Mucosa of descending colon (tissue), 3 donors: ENCODE results near the gene ARL6. TPM values are rescaled to one million over a fixed set of nuclear protein-coding genes. Genes with fewer than 3 reads are reported as not detected.

Experiments used
- ATAC-seq: fragments of 200-7000 bp; cut with Tn5 transposase; one replicate; pipeline ENCODE4 v1.9.1; 2020; ENCODE audit warnings: mild to moderate bottlenecking, moderate library complexity
- DNase-seq, 3 donors: peaks; one replicate each; pipeline ENCODE4 v3.0.0-alpha.2; 2020
- H3K36me3 ChIP-seq: fragments of 200-600 bp; one replicate; pipeline ENCODE4 v1.8.0; 2021; ENCODE audit warnings: low read depth, mild to moderate bottlenecking
- H3K4me1 ChIP-seq: fragments of 200-600 bp; one replicate; pipeline ENCODE4 v1.8.0; 2021; ENCODE audit warnings: low read depth, mild to moderate bottlenecking
- H3K4me3 ChIP-seq: fragments of 200-600 bp; one replicate; pipeline ENCODE4 v1.8.0; 2021; ENCODE audit warnings: mild to moderate bottlenecking
- H3K9me3 ChIP-seq: fragments of 200-600 bp; one replicate; pipeline ENCODE4 v1.8.0; 2021; ENCODE audit warnings: mild to moderate bottlenecking
- CTCF ChIP-seq: fragments of 200-600 bp; IDR thresholded peaks from one replicate; pipeline ENCODE4 v1.8.0; 2022; ENCODE audit warnings: antibody characterized with exemption, mild to moderate bottlenecking
- intact Hi-C, 2 donors: fragments of 100-400 bp; cut with DNase I in 1 of 2; cut with micrococcal nuclease in 1 of 2; formaldehyde crosslinking; loops; one replicate each; pipeline versions ENCODE4 v1.11.0 to v1.11.1; 2022; cut with DNase I, micrococcal nuclease
- total RNA-seq, 3 donors: library from RNA; stranded (reverse); fragmentation: NEBNext Ultra II Directional in 2 of 3; extraction: Animal tissue kit (Norgen Biotek cat#: 25700) in 2 of 3; gene quantifications; one replicate each; pipeline versions ENCODE4 v1.2.1 to v1.2.4, GENCODE V29; 2021 to 2023
- donor health status: DM: no; HTN: no; CAD: no; lungs with moderate emphysema.
- donor health status: DM: no; HTN: no; CAD: no.
- donor health status: DM: no; HTN: yes; CAD: no.

ARL6 gene
- total RNA-seq, 3 donors from 2014 or later = 2.2 to 6.5 (median 3.7) TPM

DNA sequence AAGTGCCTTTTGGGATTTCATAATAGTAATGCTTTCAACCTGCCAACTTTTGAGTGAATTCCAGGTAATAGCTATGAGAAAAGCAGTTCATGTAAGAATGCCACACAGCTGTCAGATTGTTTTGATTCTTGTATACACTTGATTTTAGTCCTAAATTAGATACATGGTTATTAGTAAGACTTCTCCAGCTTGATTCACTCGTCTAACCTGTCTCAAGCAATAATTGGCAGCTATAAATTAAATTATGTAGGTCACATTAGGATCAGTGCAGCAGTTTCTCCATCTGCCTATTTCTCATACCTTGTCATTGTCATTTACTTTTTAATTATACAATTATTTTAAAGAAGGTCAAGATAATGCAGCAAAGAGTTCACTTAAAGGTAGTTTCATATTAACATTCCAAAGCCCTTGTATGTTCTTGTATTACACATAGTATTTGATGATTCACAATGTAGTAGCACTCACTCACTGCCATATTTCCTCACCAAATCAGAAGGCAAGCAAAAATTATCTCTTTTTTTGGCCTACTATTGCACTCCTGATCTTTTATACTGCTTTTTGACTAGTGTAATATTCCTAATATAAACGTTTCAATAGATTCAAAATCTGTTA lies 46.3 kb downstream of the ARL6 start:
- ATAC-seq = no peak
- intact Hi-C loops = no loop called here

DNA sequence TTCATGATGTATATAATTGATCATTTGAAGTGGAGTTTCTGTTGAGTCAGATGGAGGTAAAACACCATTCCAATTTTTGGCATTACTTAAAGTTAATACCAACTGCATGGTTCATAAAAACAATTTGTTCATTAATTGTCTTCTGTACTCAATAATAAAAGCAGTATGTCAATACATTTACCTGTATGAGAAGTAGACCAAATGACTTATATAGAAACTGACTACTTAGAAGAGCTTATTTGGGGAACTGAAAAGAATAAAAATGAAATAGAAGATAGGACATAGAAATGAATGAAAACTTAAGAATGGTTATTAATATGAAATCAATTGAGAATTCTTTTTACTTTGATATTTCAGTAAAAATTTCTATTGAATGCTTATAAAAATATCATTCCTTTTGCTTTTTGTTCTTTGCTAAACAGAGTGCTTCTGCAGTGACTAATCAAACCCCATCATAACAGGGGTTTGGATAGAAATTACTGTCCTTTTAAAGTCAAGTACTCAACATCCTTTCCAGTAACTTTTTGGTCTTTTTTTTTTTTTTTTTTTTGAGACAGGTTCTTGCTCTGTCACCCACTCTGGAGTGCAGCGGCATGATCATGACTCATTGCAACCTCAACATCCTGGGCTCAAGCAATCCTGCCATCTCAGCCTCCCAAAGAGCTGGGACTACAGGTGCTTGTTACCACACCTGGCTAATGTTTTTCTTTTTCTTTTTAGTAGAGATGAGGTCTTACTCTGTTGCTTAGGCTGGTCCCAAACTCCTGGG lies 50.8 kb downstream of the ARL6 start:
- intact Hi-C loops = no loop called here
- TF ChIP-seq CTCF = no peak
- H3K4me3 ChIP-seq = no peak overlapping the region
- DNase-seq (no peak), ATAC-seq (no peak)
- H3K4me1 ChIP-seq = no peaks in the 10 kb centered on the region
- H3K36me3 ChIP-seq = no peaks in the 10 kb centered on the region
- H3K9me3 ChIP-seq = no peaks in the 10 kb centered on the region

More for the DNA sequence above, 46.3 kb downstream of the ARL6 start:
- Histone ChIP-seq H3K4me1 (no peaks in the 10 kb centered on the region), H3K36me3 (no peaks in the 10 kb centered on the region), H3K9me3 (no peaks in the 10 kb centered on the region), H3K4me3 (no peak overlapping the region)
- DNase-seq = no peak
- TF ChIP-seq CTCF = no peak

GRCh38 chr3:97816811-97817210 lies 52.3 kb downstream of the ARL6 start:
- H3K4me3 ChIP-seq = no peak overlapping the region
- no peaks in the 10 kb centered on the region for H3K9me3 ChIP-seq
- no peaks in the 10 kb centered on the region for H3K4me1 ChIP-seq
- intact Hi-C loops = no loop called here
- DNase-seq (no peak), ATAC-seq (no peak)
- no peak for TF ChIP-seq CTCF
- no peaks in the 10 kb centered on the region for H3K36me3 ChIP-seq

- ATAC-seq (no peak), DNase-seq (no peak)
- no peaks in the 10 kb centered on the region for H3K4me1 ChIP-seq
- H3K9me3 ChIP-seq = no peaks in the 10 kb centered on the region
- intact Hi-C loops = no loop called here
- no peak for TF ChIP-seq CTCF
- no peaks in the 10 kb centered on the region for H3K36me3 ChIP-seq
- no peak overlapping the region for H3K4me3 ChIP-seq
These were observed 53.4 kb downstream of the ARL6 start for GRCh38 chr3:97817965-97818364.

GRCh38 chr3:97820780-97821179 lies 56.2 kb downstream of the ARL6 start:
- no peaks in the 10 kb centered on the region for H3K9me3 ChIP-seq

More at GRCh38 chr3:97820780-97821179, 56.2 kb downstream of the ARL6 start:
- no peak for TF ChIP-seq CTCF
- no peak for ATAC-seq
- no peak overlapping the region for H3K4me3 ChIP-seq
- H3K36me3 ChIP-seq = no peaks in the 10 kb centered on the region
- H3K4me1 ChIP-seq = peaks cover 5% of the 10 kb centered on the region
- intact Hi-C loops = no loop called here
- DNase-seq = no peak
